WTC11 (cell line): ENCODE results near the gene DDX39B. TPM values are rescaled to one million over a fixed set of nuclear protein-coding genes. Genes with fewer than 3 reads are reported as not detected.

ENCODE experiments used
- ATAC-seq: fragments of 200-7000 bp; cut with Tn5 transposase; 2 replicates; pipeline ENCODE4 v1.10.0; 2021; ENCODE audit warnings: mild to moderate bottlenecking, moderate library complexity
- CTCF ChIA-PET: fragments of 300-600 bp; sonication (Branson Sonifier 250); formaldehyde crosslinking; loops from one replicate; lab custom pipeline; 2021; ENCODE audit warnings: antibody characterized with exemption; lab: Charles Lee
- POLR2A ChIA-PET: fragments of 350-600 bp; sonication (Branson Sonifier 250); formaldehyde crosslinking; loops from one replicate; lab custom pipeline; 2021; ENCODE audit warnings: antibody characterized with exemption; lab: Charles Lee
- DNase-seq: peaks from one replicate; pipeline ENCODE4 v3.0.0; 2021; ENCODE audit warnings: low spot score
- H3K27ac Mint-ChIP-seq: 2 replicates; pipeline ENCODE4 v1.8.0; 2021; ENCODE audit warnings: mixed read lengths
- H3K27me3 Mint-ChIP-seq: 2 replicates; pipeline ENCODE4 v1.8.0; 2021; ENCODE audit warnings: low read depth, mild to moderate bottlenecking, moderate library complexity, mixed read lengths
- H3K36me3 Mint-ChIP-seq: 2 replicates; pipeline ENCODE4 v1.8.0; 2021; ENCODE audit warnings: mixed read lengths
- H3K4me1 Mint-ChIP-seq: 2 replicates; pipeline ENCODE4 v1.8.0; 2022; ENCODE audit warnings: mixed read lengths
- H3K4me3 Mint-ChIP-seq: 2 replicates; pipeline ENCODE4 v1.8.0; 2021; ENCODE audit warnings: mild to moderate bottlenecking, moderate library complexity, mixed read lengths
- H3K9me3 Mint-ChIP-seq: 2 replicates; pipeline ENCODE4 v1.8.0; 2021; ENCODE audit warnings: mixed read lengths
- ATF1 ChIP-seq: sonication (generic); formaldehyde crosslinking; IDR thresholded peaks from 2 replicates; pipeline ENCODE4 v1.8.1; 2023; ENCODE audit warnings: mild to moderate bottlenecking, moderate library complexity, missing genetic modification reagents
- CBFB ChIP-seq: sonication (generic); formaldehyde crosslinking; IDR thresholded peaks from 2 replicates; pipeline ENCODE4 v1.8.1; 2022; ENCODE audit warnings: mild to moderate bottlenecking, low read depth, missing genetic modification reagents
- E2F1 ChIP-seq: sonication (generic); formaldehyde crosslinking; IDR thresholded peaks from 2 replicates; pipeline ENCODE4 v1.8.0; 2022; ENCODE audit warnings: mild to moderate bottlenecking, missing genetic modification reagents
- E2F4 ChIP-seq: sonication (generic); formaldehyde crosslinking; IDR thresholded peaks from 2 replicates; pipeline ENCODE4 v1.8.1; 2022; ENCODE audit warnings: low read depth, mild to moderate bottlenecking, moderate library complexity, missing genetic modification reagents, borderline replicate concordance
- ELF4 ChIP-seq: sonication (generic); formaldehyde crosslinking; IDR thresholded peaks from 2 replicates; pipeline ENCODE4 v1.8.1; 2022; ENCODE audit warnings: low read depth, mild to moderate bottlenecking, moderate library complexity, missing genetic modification reagents
- EMX1 ChIP-seq: fragments of 250-450 bp; sonication (Bioruptor Pico); IDR thresholded peaks from 2 replicates; pipeline ENCODE4 v1.8.0; 2021; ENCODE audit warnings: mild to moderate bottlenecking
- ESRRA ChIP-seq: sonication (generic); formaldehyde crosslinking; IDR thresholded peaks from 2 replicates; pipeline ENCODE4 v1.8.1; 2022; ENCODE audit warnings: mild to moderate bottlenecking, missing genetic modification reagents, borderline replicate concordance
- FOXP1 ChIP-seq: sonication (generic); formaldehyde crosslinking; IDR thresholded peaks from 2 replicates; pipeline ENCODE4 v1.8.0; 2022; ENCODE audit warnings: missing genetic modification reagents, mild to moderate bottlenecking, moderate library complexity, borderline replicate concordance
- GRHL2 ChIP-seq: fragments of 250-450 bp; sonication (Bioruptor Pico); IDR thresholded peaks from 2 replicates; pipeline ENCODE4 v1.8.0; 2022; ENCODE audit warnings: mild to moderate bottlenecking, moderate library complexity; ENCODE audit not compliant: insufficient replicate concordance, severe bottlenecking
- GTF2I ChIP-seq: fragments of 250-450 bp; sonication (Bioruptor Pico); conservative IDR thresholded peaks from 2 replicates; pipeline ENCODE4 v1.4.0; 2021; ENCODE audit warnings: mild to moderate bottlenecking
- NFYB ChIP-seq: sonication (generic); formaldehyde crosslinking; conservative IDR thresholded peaks from 2 replicates; pipeline ENCODE4 v1.8.0; 2022; ENCODE audit warnings: low read depth, missing genetic modification reagents
- TEAD4 ChIP-seq: sonication (generic); formaldehyde crosslinking; IDR thresholded peaks from 2 replicates; pipeline ENCODE4 v1.8.0; 2022; ENCODE audit warnings: mild to moderate bottlenecking, missing genetic modification reagents
- ZNF138 ChIP-seq: sonication (generic); formaldehyde crosslinking; conservative IDR thresholded peaks from 2 replicates; pipeline ENCODE4 v1.8.1; 2022; ENCODE audit warnings: mild to moderate bottlenecking, moderate library complexity, missing genetic modification reagents
- ZNF263 ChIP-seq: sonication (generic); formaldehyde crosslinking; IDR thresholded peaks from 2 replicates; pipeline ENCODE4 v1.8.1; 2022; ENCODE audit warnings: low read depth, mild to moderate bottlenecking, moderate library complexity, missing genetic modification reagents
- ZNF423 ChIP-seq: fragments of 250-450 bp; sonication (Bioruptor Pico); IDR thresholded peaks from 2 replicates; pipeline ENCODE4 v2.1.2; 2022; ENCODE audit warnings: mild to moderate bottlenecking, moderate library complexity
- total RNA-seq: library from RNA; stranded (reverse); gene quantifications from 3 replicates; pipeline ENCODE4 v1.2.3, GENCODE V29; 2021
- TF ChIP-seq, protein P1 (sequence below): sonication (generic); formaldehyde crosslinking; IDR thresholded peaks from 2 replicates; pipeline ENCODE4 v1.8.1; 2023; ENCODE audit warnings: mild to moderate bottlenecking, missing genetic modification reagents, moderate library complexity
- TF ChIP-seq, protein P2 (sequence below): sonication (generic); formaldehyde crosslinking; IDR thresholded peaks from 2 replicates; pipeline ENCODE4 v1.8.1; 2022; ENCODE audit warnings: mild to moderate bottlenecking, missing genetic modification reagents, moderate library complexity, borderline replicate concordance
- TF ChIP-seq, protein P3 (sequence below): sonication (generic); formaldehyde crosslinking; IDR thresholded peaks from 2 replicates; pipeline ENCODE4 v1.8.1; 2023; ENCODE audit warnings: mild to moderate bottlenecking, missing genetic modification reagents, moderate library complexity

Gene DDX39B
- total RNA-seq, 1 experiment from 2014 or later, result 712 TPM

GRCh38 chr6:31573239-31574105 is 31.7 kb upstream of the DDX39B start:
- peaks cover 17% of the 10 kb centered on the region for H3K4me1 Mint-ChIP-seq
- TF ChIP-seq NFYB (no peak), TEAD4 (CRISPR knock-in tag) (no peak), E2F1 (CRISPR knock-in tag) (no peak)
- H3K27me3 Mint-ChIP-seq, result peaks cover 24% of the 10 kb centered on the region
- DNase-seq (no peak), ATAC-seq (no peak)
- H3K27ac Mint-ChIP-seq, result peak overlapping the region; percentile 67; the same call in 1 of the 2 replicates
- H3K4me3 Mint-ChIP-seq, result no peak overlapping the region
- ChIA-PET POLR2A (no interaction called here), CTCF (interaction anchor here (0.8 to 15.1 kb wide), 10 partner anchors 9 to 76 kb away, joined by 3 to 293 read pairs (median 4); partner anchors contain the start of genes ATP6V1G2, LST1, NCR3 and NFKBIL1)
- H3K9me3 Mint-ChIP-seq, result no peaks in the 10 kb centered on the region
- H3K36me3 Mint-ChIP-seq, result no peaks in the 10 kb centered on the region

- Mint-ChIP-seq H3K4me1 (peaks cover 19% of the 10 kb centered on the region), H3K27ac (no peak within 1 kb of the TSS), H3K4me3 (no peak within 1 kb of the TSS), H3K27me3 (peaks cover 24% of the 10 kb centered on the region), H3K9me3 (no peaks in the 10 kb centered on the region), H3K36me3 (no peaks in the 10 kb centered on the region)
- ChIA-PET POLR2A (no interaction called here), CTCF (interaction anchor here (0.5 to 3.4 kb wide), 3 partner anchors 13 to 26 kb away, joined by 4 to 25 read pairs (median 21); partner anchors contain the start of gene LST1)
- TF ChIP-seq, protein P1, sequence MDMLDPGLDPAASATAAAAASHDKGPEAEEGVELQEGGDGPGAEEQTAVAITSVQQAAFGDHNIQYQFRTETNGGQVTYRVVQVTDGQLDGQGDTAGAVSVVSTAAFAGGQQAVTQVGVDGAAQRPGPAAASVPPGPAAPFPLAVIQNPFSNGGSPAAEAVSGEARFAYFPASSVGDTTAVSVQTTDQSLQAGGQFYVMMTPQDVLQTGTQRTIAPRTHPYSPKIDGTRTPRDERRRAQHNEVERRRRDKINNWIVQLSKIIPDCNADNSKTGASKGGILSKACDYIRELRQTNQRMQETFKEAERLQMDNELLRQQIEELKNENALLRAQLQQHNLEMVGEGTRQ (CRISPR knock-in tag), result no peak
- TF ChIP-seq ATF1 (no peak), E2F4 (CRISPR knock-in tag) (no peak), GTF2I (CRISPR knock-in tag) (no peak), ZNF138 (CRISPR knock-in tag) (no peak), EMX1 (CRISPR knock-in tag) (no peak), ZNF423 (CRISPR knock-in tag) (no peak), GRHL2 (CRISPR knock-in tag) (no peak), ESRRA (CRISPR knock-in tag) (no peak), CBFB (no peak), ZNF263 (CRISPR knock-in tag) (no peak), FOXP1 (CRISPR knock-in tag) (no peak), ELF4 (CRISPR knock-in tag) (no peak)
- TF ChIP-seq, protein P2, sequence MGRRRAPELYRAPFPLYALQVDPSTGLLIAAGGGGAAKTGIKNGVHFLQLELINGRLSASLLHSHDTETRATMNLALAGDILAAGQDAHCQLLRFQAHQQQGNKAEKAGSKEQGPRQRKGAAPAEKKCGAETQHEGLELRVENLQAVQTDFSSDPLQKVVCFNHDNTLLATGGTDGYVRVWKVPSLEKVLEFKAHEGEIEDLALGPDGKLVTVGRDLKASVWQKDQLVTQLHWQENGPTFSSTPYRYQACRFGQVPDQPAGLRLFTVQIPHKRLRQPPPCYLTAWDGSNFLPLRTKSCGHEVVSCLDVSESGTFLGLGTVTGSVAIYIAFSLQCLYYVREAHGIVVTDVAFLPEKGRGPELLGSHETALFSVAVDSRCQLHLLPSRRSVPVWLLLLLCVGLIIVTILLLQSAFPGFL (CRISPR knock-in tag), result no peak
- TF ChIP-seq, protein P3, sequence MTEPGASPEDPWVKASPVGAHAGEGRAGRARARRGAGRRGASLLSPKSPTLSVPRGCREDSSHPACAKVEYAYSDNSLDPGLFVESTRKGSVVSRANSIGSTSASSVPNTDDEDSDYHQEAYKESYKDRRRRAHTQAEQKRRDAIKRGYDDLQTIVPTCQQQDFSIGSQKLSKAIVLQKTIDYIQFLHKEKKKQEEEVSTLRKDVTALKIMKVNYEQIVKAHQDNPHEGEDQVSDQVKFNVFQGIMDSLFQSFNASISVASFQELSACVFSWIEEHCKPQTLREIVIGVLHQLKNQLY (CRISPR knock-in tag), result no peak
- DNase-seq (no peak), ATAC-seq (no peak)
Measured at GRCh38 chr6:31572041-31572911, 30.5 kb upstream of the DDX39B start, which contains the start of gene LTA. LTA (plus strand) TSS chr6:31572289; CDS start chr6:31572743, 454 bp downstream.
